ENCODE data around the gene HGF.

DNA sequence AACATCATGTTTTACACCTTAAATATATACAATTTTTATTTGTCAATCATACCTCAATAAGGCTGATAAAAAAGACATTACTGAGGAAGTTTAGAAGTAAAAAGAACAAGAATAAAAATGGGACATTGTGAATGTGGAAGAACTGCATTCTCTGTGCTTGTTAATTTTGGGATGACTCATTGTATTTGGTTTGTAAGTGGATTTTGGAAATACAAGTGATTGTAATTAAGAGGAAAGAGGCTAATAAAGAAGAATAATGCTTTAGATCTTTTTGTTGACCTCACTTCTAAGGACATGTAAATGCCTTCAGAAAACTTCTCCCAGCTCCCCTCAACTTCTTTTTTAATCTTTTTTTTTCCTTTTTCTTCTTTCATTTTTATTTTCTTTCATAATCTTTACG lies 76.0 kb downstream of the HGF start:
- TF ChIP-seq, protein P1, sequence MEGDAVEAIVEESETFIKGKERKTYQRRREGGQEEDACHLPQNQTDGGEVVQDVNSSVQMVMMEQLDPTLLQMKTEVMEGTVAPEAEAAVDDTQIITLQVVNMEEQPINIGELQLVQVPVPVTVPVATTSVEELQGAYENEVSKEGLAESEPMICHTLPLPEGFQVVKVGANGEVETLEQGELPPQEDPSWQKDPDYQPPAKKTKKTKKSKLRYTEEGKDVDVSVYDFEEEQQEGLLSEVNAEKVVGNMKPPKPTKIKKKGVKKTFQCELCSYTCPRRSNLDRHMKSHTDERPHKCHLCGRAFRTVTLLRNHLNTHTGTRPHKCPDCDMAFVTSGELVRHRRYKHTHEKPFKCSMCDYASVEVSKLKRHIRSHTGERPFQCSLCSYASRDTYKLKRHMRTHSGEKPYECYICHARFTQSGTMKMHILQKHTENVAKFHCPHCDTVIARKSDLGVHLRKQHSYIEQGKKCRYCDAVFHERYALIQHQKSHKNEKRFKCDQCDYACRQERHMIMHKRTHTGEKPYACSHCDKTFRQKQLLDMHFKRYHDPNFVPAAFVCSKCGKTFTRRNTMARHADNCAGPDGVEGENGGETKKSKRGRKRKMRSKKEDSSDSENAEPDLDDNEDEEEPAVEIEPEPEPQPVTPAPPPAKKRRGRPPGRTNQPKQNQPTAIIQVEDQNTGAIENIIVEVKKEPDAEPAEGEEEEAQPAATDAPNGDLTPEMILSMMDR (IDR thresholded peaks at IDR 0.05; ENCODE audit: poor library complexity): no peak
- TF ChIP-seq EZH2phosphoT487 (IDR thresholded peaks at IDR 0.05; ENCODE audit: low read depth, severe bottlenecking, unreplicated experiment): no peak
- TF ChIP-seq EZH2 (IDR thresholded peaks at IDR 0.05; ENCODE audit: borderline replicate concordance): no peak

Data from hepatocyte (in vitro differentiated cells).